WI38 (cell line): ENCODE data around the gene FKRP.
"Not testable (repeated sequence)": the region's sequence is repeated elsewhere in the genome, so short reads cannot be mapped to it uniquely, and the experiment has no call there.

Experiments used
- H3K4me3 ChIP-seq: 2 replicates; pipeline ENCODE4 v1.5.1; 2011; ENCODE audit warnings: low read depth, mild to moderate bottlenecking, control low read depth, low read length
- TF ChIP-seq, protein P1 (sequence below): IDR thresholded peaks from 2 replicates; pipeline ENCODE4 v1.5.1; 2012; ENCODE audit warnings: low read depth, mild to moderate bottlenecking, control low read depth, low read length

The FKRP gene

GRCh38 chr19:46791944-46792343 lies 46.1 kb downstream of the FKRP start:
- H3K4me3 ChIP-seq: no peak overlapping the region
- TF ChIP-seq, protein P1, sequence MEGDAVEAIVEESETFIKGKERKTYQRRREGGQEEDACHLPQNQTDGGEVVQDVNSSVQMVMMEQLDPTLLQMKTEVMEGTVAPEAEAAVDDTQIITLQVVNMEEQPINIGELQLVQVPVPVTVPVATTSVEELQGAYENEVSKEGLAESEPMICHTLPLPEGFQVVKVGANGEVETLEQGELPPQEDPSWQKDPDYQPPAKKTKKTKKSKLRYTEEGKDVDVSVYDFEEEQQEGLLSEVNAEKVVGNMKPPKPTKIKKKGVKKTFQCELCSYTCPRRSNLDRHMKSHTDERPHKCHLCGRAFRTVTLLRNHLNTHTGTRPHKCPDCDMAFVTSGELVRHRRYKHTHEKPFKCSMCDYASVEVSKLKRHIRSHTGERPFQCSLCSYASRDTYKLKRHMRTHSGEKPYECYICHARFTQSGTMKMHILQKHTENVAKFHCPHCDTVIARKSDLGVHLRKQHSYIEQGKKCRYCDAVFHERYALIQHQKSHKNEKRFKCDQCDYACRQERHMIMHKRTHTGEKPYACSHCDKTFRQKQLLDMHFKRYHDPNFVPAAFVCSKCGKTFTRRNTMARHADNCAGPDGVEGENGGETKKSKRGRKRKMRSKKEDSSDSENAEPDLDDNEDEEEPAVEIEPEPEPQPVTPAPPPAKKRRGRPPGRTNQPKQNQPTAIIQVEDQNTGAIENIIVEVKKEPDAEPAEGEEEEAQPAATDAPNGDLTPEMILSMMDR: no peak

DNA sequence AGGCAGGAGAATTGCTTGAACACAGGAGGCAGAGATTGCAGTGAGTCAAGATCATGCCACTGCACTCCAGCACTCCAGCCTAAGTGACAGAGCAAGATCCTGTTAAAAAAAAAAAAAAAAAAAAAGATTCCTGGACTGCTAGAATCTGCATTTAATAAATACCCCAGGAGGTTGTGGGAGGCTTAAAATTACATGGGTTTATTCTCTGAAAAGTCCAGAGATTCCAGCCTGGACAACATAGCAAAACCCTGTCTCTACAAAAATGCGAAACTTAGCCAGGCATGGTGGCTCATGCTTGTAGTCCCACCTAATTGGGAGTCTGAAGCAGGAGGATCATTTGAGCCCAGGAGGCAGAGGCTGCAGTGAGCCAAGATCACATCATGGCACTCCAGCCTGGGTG lies 52.0 kb downstream of the FKRP start:
- TF ChIP-seq, protein P1: no peak
- H3K4me3 ChIP-seq: no peak overlapping the region

DNA sequence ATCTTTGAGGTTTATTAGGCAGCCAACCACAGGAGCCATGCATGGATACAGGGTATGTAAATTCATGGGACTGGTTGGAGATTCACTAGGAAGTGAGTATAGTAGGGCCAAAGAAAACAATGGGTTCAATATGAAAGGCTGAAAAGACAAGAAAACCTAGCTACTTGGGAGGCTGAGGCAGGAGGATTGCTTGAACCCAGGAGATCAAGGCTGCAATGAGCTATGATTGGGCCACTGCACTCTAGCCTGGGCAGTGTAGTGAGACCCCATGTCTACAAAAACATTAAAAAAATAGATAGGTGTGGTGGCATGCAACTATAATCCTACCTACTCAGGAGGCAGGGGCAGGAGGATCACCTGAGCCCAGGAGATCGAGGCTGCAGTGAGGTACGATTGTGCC lies 52.9 kb downstream of the FKRP start:
- H3K4me3 ChIP-seq: no peak overlapping the region
- TF ChIP-seq, protein P1: no peak

GRCh38 chr19:46802152-46802551 lies 56.3 kb downstream of the FKRP start:
- TF ChIP-seq, protein P1: no peak

GRCh38 chr19:46803555-46803954 lies 57.7 kb downstream of the FKRP start:
- H3K4me3 ChIP-seq: no peak overlapping the region
- TF ChIP-seq, protein P1: no peak

More at GRCh38 chr19:46802152-46802551, 56.3 kb downstream of the FKRP start:
- no peak overlapping the region for H3K4me3 ChIP-seq

DNA sequence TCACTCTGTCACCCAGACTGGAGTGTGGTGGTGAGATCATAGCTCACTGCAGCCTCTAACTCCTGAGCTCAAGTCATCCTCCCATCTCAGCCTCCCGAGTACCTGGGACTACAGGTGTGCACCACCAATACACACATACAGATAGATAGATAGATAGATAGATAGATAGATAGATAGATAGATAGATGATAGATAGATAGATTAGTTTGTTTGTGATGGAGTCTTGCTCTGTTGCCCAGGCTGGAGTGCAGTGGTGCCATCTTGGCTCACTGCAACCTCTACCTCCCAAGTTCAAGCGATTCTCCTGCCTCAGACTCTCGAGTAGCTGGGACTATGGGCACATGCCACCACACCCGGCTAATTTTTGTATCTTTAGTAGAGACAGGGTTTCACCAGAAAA lies 58.6 kb downstream of the FKRP start:
- H3K4me3 ChIP-seq: not testable (repeated sequence)

DNA sequence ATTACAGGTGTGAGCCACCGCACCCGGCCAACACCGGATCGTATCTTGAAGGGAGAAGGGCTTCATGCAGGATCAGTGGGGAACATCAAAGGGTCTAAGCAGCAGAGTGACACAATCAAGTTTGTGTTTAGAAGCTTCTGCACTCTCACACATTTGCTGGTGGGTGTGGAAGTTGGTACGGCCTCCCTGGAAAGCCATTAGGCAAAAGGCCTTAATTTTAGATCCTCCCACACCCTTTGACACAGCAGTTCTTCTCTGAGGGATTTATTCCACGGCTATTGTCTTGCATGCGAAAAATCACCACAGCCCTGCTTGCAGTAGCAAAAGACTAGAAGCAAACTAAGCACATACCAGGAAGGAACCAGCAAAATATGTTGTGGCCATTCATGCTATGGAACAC lies 60.8 kb downstream of the FKRP start:
- TF ChIP-seq, protein P1: no peak
- H3K4me3 ChIP-seq: no peak overlapping the region
